ENCODE data around the gene MS4A15. TPM values are rescaled to one million over a fixed set of nuclear protein-coding genes. Genes with fewer than 3 reads are reported as not detected.

Gene MS4A15
- total RNA-seq, 1 donor from 2014 or later: not detected

DNA sequence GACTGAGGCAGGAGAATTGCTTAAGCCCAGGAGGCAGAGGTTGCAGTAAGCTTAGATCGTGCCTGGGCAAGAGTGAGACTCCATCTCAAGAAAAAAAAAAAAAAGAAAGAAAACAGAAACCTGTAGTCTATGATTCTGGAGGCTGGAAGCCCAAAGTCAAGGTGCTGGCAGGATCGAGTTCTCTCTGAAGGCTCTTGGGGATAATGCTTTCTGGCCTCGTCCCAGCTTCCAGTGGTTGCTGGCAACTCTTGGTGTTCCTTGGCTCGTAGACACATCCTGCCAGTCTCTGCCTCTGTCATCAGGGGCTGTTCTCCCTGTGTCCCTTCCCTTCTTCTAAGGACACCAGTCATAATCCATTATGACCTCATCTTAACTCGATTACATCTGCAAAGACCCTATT lies 68.5 kb downstream of the MS4A15 start:
- Histone ChIP-seq H4K20me1 (ENCODE audit: insufficient read depth, low read length) (no peaks in the 10 kb centered on the region), H2AFZ (ENCODE audit: low read depth, low read length) (no peak overlapping the region), H3K9ac (ENCODE audit: low read length) (no peak overlapping the region), H3K27ac (ENCODE audit: low read depth, low read length) (no peak overlapping the region), H3K4me1 (ENCODE audit: insufficient read depth, low read length) (no peaks in the 10 kb centered on the region), H3K36me3 (ENCODE audit: insufficient read depth, low read length) (no peaks in the 10 kb centered on the region), H3K4me2 (ENCODE audit: low read length) (no peak overlapping the region), H3K4me3 (ENCODE audit: insufficient read depth, low read depth, low read length) (no peak overlapping the region), H3K9me3 (ENCODE audit: insufficient read depth, low read depth, low read length) (no peaks in the 10 kb centered on the region), H3K79me2 (ENCODE audit: insufficient read depth, low read length) (no peaks in the 10 kb centered on the region), H3K27me3 (ENCODE audit: insufficient read depth, low read length) (peaks cover 6% of the 10 kb centered on the region)
- no peak for TF ChIP-seq EZH2 (IDR thresholded peaks at IDR 0.05; ENCODE audit: insufficient read depth, low read length)
- TF ChIP-seq, protein P1, sequence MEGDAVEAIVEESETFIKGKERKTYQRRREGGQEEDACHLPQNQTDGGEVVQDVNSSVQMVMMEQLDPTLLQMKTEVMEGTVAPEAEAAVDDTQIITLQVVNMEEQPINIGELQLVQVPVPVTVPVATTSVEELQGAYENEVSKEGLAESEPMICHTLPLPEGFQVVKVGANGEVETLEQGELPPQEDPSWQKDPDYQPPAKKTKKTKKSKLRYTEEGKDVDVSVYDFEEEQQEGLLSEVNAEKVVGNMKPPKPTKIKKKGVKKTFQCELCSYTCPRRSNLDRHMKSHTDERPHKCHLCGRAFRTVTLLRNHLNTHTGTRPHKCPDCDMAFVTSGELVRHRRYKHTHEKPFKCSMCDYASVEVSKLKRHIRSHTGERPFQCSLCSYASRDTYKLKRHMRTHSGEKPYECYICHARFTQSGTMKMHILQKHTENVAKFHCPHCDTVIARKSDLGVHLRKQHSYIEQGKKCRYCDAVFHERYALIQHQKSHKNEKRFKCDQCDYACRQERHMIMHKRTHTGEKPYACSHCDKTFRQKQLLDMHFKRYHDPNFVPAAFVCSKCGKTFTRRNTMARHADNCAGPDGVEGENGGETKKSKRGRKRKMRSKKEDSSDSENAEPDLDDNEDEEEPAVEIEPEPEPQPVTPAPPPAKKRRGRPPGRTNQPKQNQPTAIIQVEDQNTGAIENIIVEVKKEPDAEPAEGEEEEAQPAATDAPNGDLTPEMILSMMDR (IDR thresholded peaks at IDR 0.05; ENCODE audit: insufficient read depth, low read depth, low read length): no peak
- Mint-ChIP-seq H3K27me3 (ENCODE audit: low read depth, unreplicated experiment) (peaks cover 35% of the 10 kb centered on the region), H3K36me3 (ENCODE audit: low read depth, unreplicated experiment) (no peaks in the 10 kb centered on the region), H3K4me3 (ENCODE audit: unreplicated experiment) (no peak overlapping the region), H3K27ac (ENCODE audit: unreplicated experiment) (no peak overlapping the region), H3K9me3 (ENCODE audit: unreplicated experiment) (peaks cover 5% of the 10 kb centered on the region), H3K4me1 (ENCODE audit: low read depth, unreplicated experiment) (no peaks in the 10 kb centered on the region)
- no peak for FAIRE-seq
- DNase-seq (ENCODE audit: low read depth): no peak

DNA sequence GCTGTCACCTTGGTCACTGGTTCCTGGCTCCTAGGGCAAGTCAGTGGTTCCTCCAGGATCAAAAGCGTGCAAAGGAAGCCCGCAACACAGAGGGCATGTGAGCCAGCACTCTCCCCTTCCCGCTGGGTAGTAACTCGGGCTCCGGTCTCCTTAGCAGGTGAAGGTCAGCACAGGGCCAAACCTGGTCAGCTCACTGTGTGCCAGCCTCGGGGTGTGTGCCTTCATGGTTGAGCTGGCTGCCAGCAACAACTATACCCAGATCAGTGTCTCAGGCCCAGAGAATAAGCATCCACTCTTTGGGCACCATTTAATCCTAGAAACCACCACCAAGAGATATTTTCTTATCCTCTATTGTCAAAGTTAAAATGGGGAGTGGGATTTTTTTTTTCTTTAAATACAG lies 69.1 kb downstream of the MS4A15 start:
- FAIRE-seq (no peak), DNase-seq (ENCODE audit: low read depth) (no peak)
- Mint-ChIP-seq H3K4me3 (ENCODE audit: unreplicated experiment) (no peak overlapping the region), H3K36me3 (ENCODE audit: low read depth, unreplicated experiment) (no peaks in the 10 kb centered on the region), H3K9me3 (ENCODE audit: unreplicated experiment) (peaks cover 5% of the 10 kb centered on the region), H3K27me3 (ENCODE audit: low read depth, unreplicated experiment) (peaks cover 28% of the 10 kb centered on the region), H3K4me1 (ENCODE audit: low read depth, unreplicated experiment) (no peaks in the 10 kb centered on the region), H3K27ac (ENCODE audit: unreplicated experiment) (no peak overlapping the region)
- Histone ChIP-seq H3K4me1 (ENCODE audit: insufficient read depth, low read length) (no peaks in the 10 kb centered on the region), H3K4me3 (ENCODE audit: insufficient read depth, low read depth, low read length) (no peak overlapping the region), H3K9ac (ENCODE audit: low read length) (no peak overlapping the region), H3K27me3 (ENCODE audit: insufficient read depth, low read length) (peaks cover 5% of the 10 kb centered on the region), H3K4me2 (ENCODE audit: low read length) (no peak overlapping the region), H4K20me1 (ENCODE audit: insufficient read depth, low read length) (no peaks in the 10 kb centered on the region), H3K36me3 (ENCODE audit: insufficient read depth, low read length) (no peaks in the 10 kb centered on the region), H2AFZ (ENCODE audit: low read depth, low read length) (no peak overlapping the region), H3K79me2 (ENCODE audit: insufficient read depth, low read length) (no peaks in the 10 kb centered on the region), H3K9me3 (ENCODE audit: insufficient read depth, low read depth, low read length) (no peaks in the 10 kb centered on the region), H3K27ac (ENCODE audit: low read depth, low read length) (no peak overlapping the region)
- TF ChIP-seq, protein P1 (IDR thresholded peaks at IDR 0.05; ENCODE audit: insufficient read depth, low read depth, low read length): no peak
- TF ChIP-seq EZH2 (IDR thresholded peaks at IDR 0.05; ENCODE audit: insufficient read depth, low read length): no peak

Other genes with a start within 250 kb of the MS4A15 start
- gene MS4A13, start 241.5 kb upstream of the MS4A15 start, total RNA-seq: not detected in 2 replicates
- not detected in 2 replicates for gene MS4A8, start 57.3 kb upstream of the MS4A15 start, total RNA-seq
- gene MS4A18, start 32.1 kb upstream of the MS4A15 start, total RNA-seq: not detected in 2 replicates
- gene MS4A10, start 28.5 kb downstream of the MS4A15 start, total RNA-seq: not detected in 2 replicates
- 42.3 and 51.4 TPM in 2 replicates for gene CCDC86, start 85.2 kb downstream of the MS4A15 start, total RNA-seq
- gene PTGDR2, start 99.1 kb downstream of the MS4A15 start, total RNA-seq: not detected in 2 replicates
- gene ZP1, start 110.7 kb downstream of the MS4A15 start, total RNA-seq: 0.43 TPM in 1 of 2 replicates, not detected in the other
- gene PRPF19, start 149.7 kb downstream of the MS4A15 start, total RNA-seq: 58.4 and 61.9 TPM in 2 replicates
- 72.8 and 72.9 TPM in 2 replicates for gene TMEM109, start 157.3 kb downstream of the MS4A15 start, total RNA-seq
- 117 TPM in 2 replicates for gene TMEM132A, start 167.6 kb downstream of the MS4A15 start, total RNA-seq
- gene SLC15A3, start 195.3 kb downstream of the MS4A15 start, total RNA-seq: 66.3 and 87.8 TPM in 2 replicates
- gene CD6, start 214.8 kb downstream of the MS4A15 start, total RNA-seq: 0.39 and 0.58 TPM in 2 replicates

Measured in astrocyte (in vitro differentiated cells and primary cell).